H9 (cell line): Measurements from ENCODE around the gene CAPZA2. TPM values are rescaled to one million over a fixed set of nuclear protein-coding genes. Genes with fewer than 3 reads are reported as not detected.

Experiments
- DNase-seq: peaks from one replicate; pipeline ENCODE4 v3.0.0-alpha.2; 2017
- H2AFZ ChIP-seq: one replicate; pipeline ENCODE4 v1.6.1; 2013; ENCODE audit warnings: mild to moderate bottlenecking, low read length, control low read depth, moderate library complexity
- H2AK5ac ChIP-seq: 2 replicates; pipeline ENCODE4 v1.6.1; 2013; ENCODE audit warnings: low read length, control low read depth, mixed read lengths; ENCODE audit not compliant: insufficient read length
- H2BK120ac ChIP-seq: one replicate; pipeline ENCODE4 v1.6.1; 2013; ENCODE audit warnings: low read depth, mild to moderate bottlenecking, low read length, control low read depth, inconsistent platforms; ENCODE audit not compliant: poor library complexity, severe bottlenecking
- H2BK12ac ChIP-seq: 2 replicates; pipeline ENCODE4 v1.6.1; 2013; ENCODE audit warnings: low read length, control low read depth, mixed read lengths, low read depth; ENCODE audit not compliant: insufficient read length
- H2BK15ac ChIP-seq: 2 replicates; pipeline ENCODE4 v1.6.1; 2013; ENCODE audit warnings: low read depth, low read length, control low read depth
- H2BK20ac ChIP-seq: one replicate; pipeline ENCODE4 v1.6.1; 2013; ENCODE audit warnings: low read depth, mild to moderate bottlenecking, low read length, control low read depth, inconsistent platforms; ENCODE audit not compliant: poor library complexity, severe bottlenecking
- H2BK5ac ChIP-seq: 2 replicates; pipeline ENCODE4 v1.6.1; 2013; ENCODE audit warnings: low read length, control low read depth, mixed read lengths; ENCODE audit not compliant: insufficient read length
- H3K14ac ChIP-seq: 2 replicates; pipeline ENCODE4 v1.6.1; 2013; ENCODE audit warnings: low read length, control low read depth; ENCODE audit not compliant: insufficient read depth
- H3K18ac ChIP-seq: 2 replicates; pipeline ENCODE4 v1.6.1; 2013; ENCODE audit warnings: low read depth, mild to moderate bottlenecking, mixed read lengths, low read length, control low read depth; ENCODE audit not compliant: insufficient read length
- H3K23ac ChIP-seq: 2 replicates; pipeline ENCODE4 v1.6.1; 2013; ENCODE audit warnings: low read length, control low read depth, mixed read lengths, low read depth; ENCODE audit not compliant: insufficient read length
- H3K23me2 ChIP-seq: 2 replicates; pipeline ENCODE4 v1.6.1; 2013; ENCODE audit warnings: low read depth, mild to moderate bottlenecking, mixed read lengths, low read length, control low read depth; ENCODE audit not compliant: insufficient read length, poor library complexity, severe bottlenecking
- H3K27ac ChIP-seq: 2 replicates; pipeline ENCODE4 v1.5.1; 2013; ENCODE audit warnings: low read length, control low read depth, mixed read lengths, low read depth; ENCODE audit not compliant: insufficient read length
- H3K27me3 ChIP-seq: 2 replicates; pipeline ENCODE4 v1.6.1; 2013; ENCODE audit warnings: low read length, control low read depth, inconsistent platforms; ENCODE audit not compliant: insufficient read depth
- H3K4ac ChIP-seq: 2 replicates; pipeline ENCODE4 v1.6.1; 2013; ENCODE audit warnings: low read depth, mild to moderate bottlenecking, control low read depth, inconsistent platforms, low read length, moderate library complexity
- H3K4me1 ChIP-seq: 2 replicates; pipeline ENCODE4 v1.6.1; 2013; ENCODE audit warnings: low read length, control low read depth, inconsistent platforms; ENCODE audit not compliant: insufficient read depth
- H3K4me2 ChIP-seq: 2 replicates; pipeline ENCODE4 v1.6.1; 2013; ENCODE audit warnings: low read length, control low read depth, mixed read lengths; ENCODE audit not compliant: insufficient read length, insufficient read depth
- H3K56ac ChIP-seq: 2 replicates; pipeline ENCODE4 v1.6.1; 2013; ENCODE audit warnings: low read depth, mild to moderate bottlenecking, mixed read lengths, low read length, control low read depth; ENCODE audit not compliant: insufficient read length
- H3K79me1 ChIP-seq: 2 replicates; pipeline ENCODE4 v1.6.1; 2013; ENCODE audit warnings: low read depth, mild to moderate bottlenecking, moderate library complexity, low read length, control low read depth, inconsistent platforms; ENCODE audit not compliant: insufficient read depth, poor library complexity, severe bottlenecking
- H3K79me2 ChIP-seq: 2 replicates; pipeline ENCODE4 v1.6.1; 2013; ENCODE audit warnings: low read length, control low read depth, inconsistent platforms; ENCODE audit not compliant: insufficient read depth
- H3K9ac ChIP-seq: 2 replicates; pipeline ENCODE4 v1.6.1; 2013; ENCODE audit warnings: low read length, control low read depth, mixed read lengths; ENCODE audit not compliant: insufficient read length; ENCODE audit errors: extremely low read depth
- H3K9me3 ChIP-seq: one replicate; pipeline ENCODE4 v1.6.1; 2013; ENCODE audit warnings: low read depth, low read length, inconsistent platforms; ENCODE audit not compliant: control insufficient read depth
- H3T11ph ChIP-seq: one replicate; pipeline ENCODE4 v1.6.1; 2013; ENCODE audit warnings: mild to moderate bottlenecking, low read length, control low read depth, inconsistent platforms
- H4K20me1 ChIP-seq: one replicate; pipeline ENCODE4 v1.6.1; 2013; ENCODE audit not compliant: control insufficient read depth, insufficient read length, insufficient read depth
- H4K5ac ChIP-seq: 2 replicates; pipeline ENCODE4 v1.6.1; 2013; ENCODE audit warnings: low read depth, mild to moderate bottlenecking, mixed read lengths, low read length, control low read depth; ENCODE audit not compliant: insufficient read length
- H4K8ac ChIP-seq: replicated peaks from 2 replicates; pipeline ENCODE4 v1.6.1; 2013; ENCODE audit warnings: low read length, control low read depth, mixed read lengths, low read depth; ENCODE audit not compliant: insufficient read length
- H4K91ac ChIP-seq: 2 replicates; pipeline ENCODE4 v1.6.1; 2013; ENCODE audit warnings: low read depth, mild to moderate bottlenecking, moderate library complexity, mixed read lengths, low read length, control low read depth; ENCODE audit not compliant: insufficient read length
- H3K27ac Mint-ChIP-seq, 3 experiments: 2 replicates in 2 of 3; 3 replicates in 1 of 3; pipeline ENCODE4 v1.8.0; 2020 to 2021; ENCODE audit warnings: mixed read lengths in 3 of 3, mild to moderate bottlenecking in 1 of 3, moderate library complexity in 1 of 3
- H3K27me3 Mint-ChIP-seq: 2 replicates; pipeline ENCODE4 v1.8.0; 2021; ENCODE audit warnings: low read depth, mild to moderate bottlenecking, moderate library complexity, mixed read lengths
- H3K36me3 Mint-ChIP-seq, 3 experiments: 2 replicates in 2 of 3; 3 replicates in 1 of 3; pipeline ENCODE4 v1.8.0; 2020 to 2021; ENCODE audit warnings: low read depth in 3 of 3, mixed read lengths in 3 of 3; ENCODE audit not compliant: insufficient read depth in 1 of 3
- H3K4me1 Mint-ChIP-seq, 2 experiments: 2 replicates each; pipeline ENCODE4 v1.8.0; 2020; ENCODE audit warnings: mixed read lengths in 2 of 2
- H3K4me3 Mint-ChIP-seq, 2 experiments: 2 replicates in 1 of 2; 3 replicates in 1 of 2; pipeline ENCODE4 v1.8.0; 2020 to 2021; ENCODE audit warnings: mild to moderate bottlenecking in 2 of 2, mixed read lengths in 2 of 2, moderate library complexity in 1 of 2
- H3K9me3 Mint-ChIP-seq, 2 experiments: 2 replicates in 1 of 2; 3 replicates in 1 of 2; pipeline ENCODE4 v1.8.0; 2020; ENCODE audit warnings: mild to moderate bottlenecking in 2 of 2, mixed read lengths in 2 of 2, moderate library complexity in 1 of 2
- WGBS: extraction: QIAGEN DNeasy Blood & Tissue Kit; methylation state at CpG from one replicate; pipeline ENCODE4 v1.1.7; 2013; ENCODE audit warnings: missing lambda C conversion rate, low lambda C conversion rate, mixed read lengths; ENCODE audit not compliant: insufficient read length; ENCODE audit errors: extremely low coverage; 5-methylcytosine and 5-hydroxymethylcytosine counted together
- total RNA-seq: library from RNA; stranded (reverse); gene quantifications from 2 replicates; pipeline ENCODE4 v1.2.1, GENCODE V29; 2021
- TF ChIP-seq, protein P1 (sequence below): fragments of 200-600 bp; sonication (generic); conservative IDR thresholded peaks from 3 replicates; pipeline ENCODE4 v1.8.0; 2021; ENCODE audit warnings: antibody characterized with exemption, mild to moderate bottlenecking

Gene CAPZA2
- total RNA-seq, 1 experiment from 2014 or later: 131 TPM

- no peaks in the 10 kb centered on the region for H3K27me3 Mint-ChIP-seq
- H3K4me1 ChIP-seq: no peaks in the 10 kb centered on the region
- no peak overlapping the region for H2AFZ ChIP-seq
- H2BK15ac ChIP-seq: no peak overlapping the region
- no peaks in the 10 kb centered on the region for H3K27me3 ChIP-seq
- H3K14ac ChIP-seq: no peak overlapping the region
- H3K9me3 ChIP-seq: no peaks in the 10 kb centered on the region
- no peak overlapping the region for H3K4ac ChIP-seq
- H3K56ac ChIP-seq: no peak overlapping the region
- no peak overlapping the region for H3K18ac ChIP-seq
- no peak overlapping the region for H3K27ac Mint-ChIP-seq
- H3T11ph ChIP-seq: no peak overlapping the region
- H4K91ac ChIP-seq: no peak overlapping the region
- no peak overlapping the region for H2AK5ac ChIP-seq
- H2BK5ac ChIP-seq: no peak overlapping the region
- no peak overlapping the region for H4K8ac ChIP-seq
- peaks cover 11% of the 10 kb centered on the region for H3K79me1 ChIP-seq
- no peak overlapping the region for H3K4me2 ChIP-seq
- no peak overlapping the region for H3K27ac ChIP-seq
- no peaks in the 10 kb centered on the region for H3K9me3 Mint-ChIP-seq
- H4K5ac ChIP-seq: no peak overlapping the region
- no peak overlapping the region for H2BK120ac ChIP-seq
- H3K4me3 Mint-ChIP-seq: no peak overlapping the region
- no CpG with 5 or more reads among the region's 1 CpG for WGBS
- TF ChIP-seq, protein P1, sequence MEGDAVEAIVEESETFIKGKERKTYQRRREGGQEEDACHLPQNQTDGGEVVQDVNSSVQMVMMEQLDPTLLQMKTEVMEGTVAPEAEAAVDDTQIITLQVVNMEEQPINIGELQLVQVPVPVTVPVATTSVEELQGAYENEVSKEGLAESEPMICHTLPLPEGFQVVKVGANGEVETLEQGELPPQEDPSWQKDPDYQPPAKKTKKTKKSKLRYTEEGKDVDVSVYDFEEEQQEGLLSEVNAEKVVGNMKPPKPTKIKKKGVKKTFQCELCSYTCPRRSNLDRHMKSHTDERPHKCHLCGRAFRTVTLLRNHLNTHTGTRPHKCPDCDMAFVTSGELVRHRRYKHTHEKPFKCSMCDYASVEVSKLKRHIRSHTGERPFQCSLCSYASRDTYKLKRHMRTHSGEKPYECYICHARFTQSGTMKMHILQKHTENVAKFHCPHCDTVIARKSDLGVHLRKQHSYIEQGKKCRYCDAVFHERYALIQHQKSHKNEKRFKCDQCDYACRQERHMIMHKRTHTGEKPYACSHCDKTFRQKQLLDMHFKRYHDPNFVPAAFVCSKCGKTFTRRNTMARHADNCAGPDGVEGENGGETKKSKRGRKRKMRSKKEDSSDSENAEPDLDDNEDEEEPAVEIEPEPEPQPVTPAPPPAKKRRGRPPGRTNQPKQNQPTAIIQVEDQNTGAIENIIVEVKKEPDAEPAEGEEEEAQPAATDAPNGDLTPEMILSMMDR: no peak
- H3K4me1 Mint-ChIP-seq: peaks cover 12 to 14% of the 10 kb centered on the region in 2 experiments
- H2BK20ac ChIP-seq: no peak overlapping the region
- H3K79me2 ChIP-seq: peaks cover 24% of the 10 kb centered on the region; the same call in 1 of the 2 replicates
- no peaks in the 10 kb centered on the region for H4K20me1 ChIP-seq
- no peak overlapping the region for H3K23ac ChIP-seq
- H3K23me2 ChIP-seq: no peaks in the 10 kb centered on the region
- no peak for DNase-seq
- H2BK12ac ChIP-seq: no peak overlapping the region
- H3K9ac ChIP-seq: no peak overlapping the region
- H3K36me3 Mint-ChIP-seq: peaks cover 8 to 21% (median 14%) of the 10 kb centered on the region in 3 experiments; a peak in 6 of 7 replicates
Measured at GRCh38 chr7:116873619-116874018, 11.2 kb downstream of the CAPZA2 start.
